Epithelial cell of esophagus (primary cell): Measurements from ENCODE around the gene ARSG.
A peak's percentile ranks its signal among the peaks of the same experiment; 100 is the strongest.
"Not testable (repeated sequence)": the region's sequence is repeated elsewhere in the genome, so short reads cannot be mapped to it uniquely, and the experiment has no call there.

Experiments used
- DNase-seq: peaks from one replicate; pipeline ENCODE4 v3.0.0; 2010; ENCODE audit warnings: low read depth
- H3K4me3 ChIP-seq: 2 replicates; pipeline ENCODE4 v1.5.1; 2011; ENCODE audit warnings: mild to moderate bottlenecking, low read length, control low read depth
- TF ChIP-seq, protein P1 (sequence below): IDR thresholded peaks from 2 replicates; pipeline ENCODE4 v1.5.1; 2011; ENCODE audit warnings: low read depth, mild to moderate bottlenecking, low read length, control low read depth, inconsistent platforms; ENCODE audit not compliant: insufficient read depth; ENCODE audit errors: missing control alignments

ARSG gene

DNA sequence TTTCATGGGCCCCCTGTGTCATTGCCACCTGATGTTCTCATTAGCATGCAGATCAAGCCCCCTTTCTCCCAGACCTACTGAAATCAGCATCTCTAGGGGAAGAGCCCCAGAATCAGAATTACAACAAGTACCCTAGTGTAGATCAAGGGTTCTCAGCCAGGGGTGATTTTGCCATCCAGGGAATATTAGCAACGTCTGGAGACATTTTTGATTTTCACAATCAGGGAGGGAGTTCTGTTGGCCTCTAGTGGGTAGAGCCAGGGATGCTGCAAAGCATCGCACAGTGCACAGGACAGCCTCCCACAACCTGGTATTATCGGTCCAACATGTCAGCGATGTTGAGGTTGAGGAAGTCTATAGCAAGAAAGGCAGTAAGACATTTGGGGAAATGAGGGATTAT is 36.1 kb upstream of the ARSG start:
- TF ChIP-seq, protein P1, sequence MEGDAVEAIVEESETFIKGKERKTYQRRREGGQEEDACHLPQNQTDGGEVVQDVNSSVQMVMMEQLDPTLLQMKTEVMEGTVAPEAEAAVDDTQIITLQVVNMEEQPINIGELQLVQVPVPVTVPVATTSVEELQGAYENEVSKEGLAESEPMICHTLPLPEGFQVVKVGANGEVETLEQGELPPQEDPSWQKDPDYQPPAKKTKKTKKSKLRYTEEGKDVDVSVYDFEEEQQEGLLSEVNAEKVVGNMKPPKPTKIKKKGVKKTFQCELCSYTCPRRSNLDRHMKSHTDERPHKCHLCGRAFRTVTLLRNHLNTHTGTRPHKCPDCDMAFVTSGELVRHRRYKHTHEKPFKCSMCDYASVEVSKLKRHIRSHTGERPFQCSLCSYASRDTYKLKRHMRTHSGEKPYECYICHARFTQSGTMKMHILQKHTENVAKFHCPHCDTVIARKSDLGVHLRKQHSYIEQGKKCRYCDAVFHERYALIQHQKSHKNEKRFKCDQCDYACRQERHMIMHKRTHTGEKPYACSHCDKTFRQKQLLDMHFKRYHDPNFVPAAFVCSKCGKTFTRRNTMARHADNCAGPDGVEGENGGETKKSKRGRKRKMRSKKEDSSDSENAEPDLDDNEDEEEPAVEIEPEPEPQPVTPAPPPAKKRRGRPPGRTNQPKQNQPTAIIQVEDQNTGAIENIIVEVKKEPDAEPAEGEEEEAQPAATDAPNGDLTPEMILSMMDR, result no peak
- no peak for DNase-seq
- no peak overlapping the region for H3K4me3 ChIP-seq

DNA sequence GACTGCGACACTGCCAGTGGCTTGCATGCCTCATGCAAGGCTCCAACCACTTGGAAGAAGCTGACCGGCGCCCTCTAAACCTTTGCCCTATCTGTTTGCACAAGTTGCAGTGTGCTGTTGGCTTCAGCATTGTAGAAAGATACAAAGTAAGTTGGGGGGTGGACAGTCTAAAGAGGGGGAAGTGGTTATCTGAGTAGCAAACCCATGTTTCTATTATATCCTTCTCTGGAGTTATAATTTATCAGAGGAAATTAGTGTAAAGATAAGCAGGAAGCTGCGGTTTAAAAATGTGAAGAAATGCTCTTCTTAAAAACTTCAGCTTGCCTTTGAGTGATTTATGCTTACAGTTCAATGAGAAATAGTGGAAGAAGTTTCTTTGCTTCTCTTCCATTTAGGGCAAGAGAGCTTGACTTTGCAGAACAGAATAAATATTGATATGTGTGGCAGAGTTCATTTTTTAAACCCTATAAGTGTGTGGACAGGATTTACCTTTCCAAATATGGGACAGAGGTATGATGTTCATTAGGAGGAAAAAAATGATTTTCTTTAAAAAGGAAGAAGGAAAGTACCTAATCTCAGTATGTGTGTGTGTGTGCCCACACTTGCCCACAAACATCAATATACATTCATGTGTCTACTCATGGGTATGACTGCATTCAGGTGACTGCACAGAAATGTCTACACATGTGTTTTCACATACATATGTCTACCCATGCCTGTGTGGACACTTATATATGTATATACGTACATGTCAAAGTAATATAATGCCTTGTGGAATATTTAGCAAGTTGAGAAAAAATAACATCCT is 35.4 kb upstream of the ARSG start:
- no peak overlapping the region for H3K4me3 ChIP-seq
- no peak for DNase-seq
- TF ChIP-seq, protein P1, result no peak

DNA sequence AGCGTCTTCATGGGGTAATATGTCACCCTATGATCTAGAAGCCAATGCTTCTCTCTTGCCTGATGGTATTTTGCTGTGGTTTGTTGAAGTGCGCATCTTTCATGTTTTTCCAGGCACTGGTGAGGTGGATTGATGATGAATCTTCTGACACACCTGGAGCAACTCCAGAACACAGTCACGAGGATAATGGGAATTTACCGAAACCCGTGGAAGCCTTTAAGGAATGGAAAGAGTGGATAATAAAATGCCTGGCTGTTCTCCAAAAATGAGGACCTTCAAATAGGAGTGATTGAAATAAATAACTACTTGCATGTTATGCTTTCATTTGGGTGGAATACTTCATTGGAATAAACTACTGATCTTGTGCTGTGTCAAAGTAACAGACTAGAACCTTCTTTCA is 34.6 kb upstream of the ARSG start:
- DNase-seq, H3K4me3 ChIP-seq: not testable (repeated sequence)

DNA sequence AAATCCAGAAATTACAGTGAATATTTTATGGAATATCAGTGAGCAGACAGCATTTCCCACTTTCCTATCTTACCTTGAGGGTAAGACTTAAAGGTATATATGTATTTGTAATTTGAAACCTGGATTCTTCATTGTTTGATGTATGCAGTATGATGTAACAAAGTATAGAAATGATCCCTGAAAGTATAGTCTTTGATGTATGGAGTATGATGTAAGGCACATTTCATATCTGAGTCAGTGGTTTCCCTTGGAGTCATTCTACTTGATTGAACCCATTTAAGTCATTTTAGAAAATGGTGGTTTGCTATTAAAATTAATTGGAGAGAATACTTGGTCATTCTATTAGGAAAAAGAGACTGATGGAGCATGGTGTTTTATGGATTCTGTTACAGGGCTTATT is 33.4 kb upstream of the ARSG start:
- no peak overlapping the region for H3K4me3 ChIP-seq
- TF ChIP-seq, protein P1, result no peak

DNA sequence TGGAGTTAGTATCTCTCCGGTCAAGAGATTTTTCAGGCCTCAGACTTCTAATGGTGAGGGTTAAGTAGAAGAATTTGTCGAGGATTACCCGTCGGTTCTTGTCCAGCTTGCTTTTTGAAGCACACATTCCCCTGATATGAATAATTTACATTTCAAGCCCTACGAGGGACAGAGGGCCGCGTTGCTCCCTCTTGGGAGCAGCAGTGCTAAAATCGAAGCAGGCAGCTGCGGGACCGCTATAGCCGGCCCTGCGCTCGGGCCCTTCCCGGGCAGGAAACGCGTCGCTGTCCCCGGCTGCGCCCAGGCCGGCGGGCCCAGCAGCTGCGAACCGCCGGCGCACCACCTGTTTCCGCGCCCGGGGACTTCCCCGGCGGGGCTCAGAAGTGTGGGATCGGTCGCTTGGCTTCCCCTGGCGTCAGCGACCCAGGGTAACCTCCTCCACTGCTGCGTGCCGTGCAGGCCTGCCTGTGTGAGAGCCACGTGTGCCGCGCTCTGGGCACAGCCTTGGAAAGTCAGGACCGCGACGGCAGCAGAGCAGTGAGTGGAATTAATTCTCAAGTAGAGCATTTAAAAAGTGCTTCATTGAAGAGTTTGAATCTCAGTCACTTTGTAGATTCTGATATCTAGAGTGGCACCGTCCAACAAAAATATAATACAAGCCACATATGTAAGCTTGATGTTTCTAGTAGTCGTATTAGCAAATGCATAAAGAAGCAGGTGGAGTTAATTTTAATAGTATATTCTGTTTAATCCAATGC is 32.2 kb upstream of the ARSG start:
- peak; percentile 12 for DNase-seq
- not testable (repeated sequence) for H3K4me3 ChIP-seq

More for the DNA sequence above, 33.4 kb upstream of the ARSG start:
- DNase-seq, result peak; percentile 19

DNA sequence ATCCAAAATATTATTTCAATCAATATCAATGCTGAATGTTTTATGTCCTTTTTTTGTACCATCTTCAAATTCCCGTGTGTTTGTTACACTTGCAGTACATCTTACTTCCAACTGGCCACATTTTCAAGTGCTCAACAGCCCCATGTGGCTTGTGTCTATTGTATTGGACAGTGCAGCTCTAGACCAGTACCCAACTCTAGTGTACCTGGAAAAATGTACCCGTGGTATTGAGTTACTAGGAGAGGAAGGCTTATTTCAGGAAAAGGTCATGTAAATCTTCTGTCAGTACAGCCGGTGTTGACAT is 31.7 kb upstream of the ARSG start:
- not testable (repeated sequence) for DNase-seq, H3K4me3 ChIP-seq

DNA sequence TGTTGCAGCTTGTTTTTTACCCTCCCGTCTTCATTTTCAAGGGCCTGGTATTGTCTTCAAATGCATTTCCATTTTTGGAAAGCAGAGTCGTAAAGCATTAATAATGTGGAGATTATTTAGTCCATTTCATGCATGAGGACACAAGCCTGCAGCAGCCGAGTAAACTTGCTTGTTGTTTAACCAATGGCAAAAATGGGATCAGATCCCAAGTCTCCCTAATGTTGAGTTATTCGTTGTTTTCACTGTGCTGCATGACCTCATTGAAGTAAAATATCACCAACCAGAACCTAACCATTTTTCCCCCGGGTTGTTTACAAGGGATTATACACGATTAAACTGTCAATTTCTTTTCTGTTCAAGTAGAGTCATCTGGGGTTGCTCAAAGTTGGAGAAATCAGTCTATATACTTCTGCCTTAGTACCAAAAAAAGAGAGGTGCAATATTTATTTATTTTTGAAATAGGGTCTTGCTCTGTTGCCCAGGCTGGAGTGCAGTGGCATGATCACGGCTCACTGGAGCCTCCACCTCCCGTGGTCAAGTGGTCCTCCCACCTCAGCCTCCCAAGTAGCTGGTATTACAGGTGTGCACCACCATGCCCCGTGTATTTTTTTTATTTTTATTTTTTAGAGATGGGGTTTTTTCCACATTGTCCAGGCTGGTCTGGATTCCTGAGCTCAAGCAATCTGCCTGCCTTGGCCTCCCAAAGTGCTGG is 31.1 kb upstream of the ARSG start:
- DNase-seq, result no peak

DNA sequence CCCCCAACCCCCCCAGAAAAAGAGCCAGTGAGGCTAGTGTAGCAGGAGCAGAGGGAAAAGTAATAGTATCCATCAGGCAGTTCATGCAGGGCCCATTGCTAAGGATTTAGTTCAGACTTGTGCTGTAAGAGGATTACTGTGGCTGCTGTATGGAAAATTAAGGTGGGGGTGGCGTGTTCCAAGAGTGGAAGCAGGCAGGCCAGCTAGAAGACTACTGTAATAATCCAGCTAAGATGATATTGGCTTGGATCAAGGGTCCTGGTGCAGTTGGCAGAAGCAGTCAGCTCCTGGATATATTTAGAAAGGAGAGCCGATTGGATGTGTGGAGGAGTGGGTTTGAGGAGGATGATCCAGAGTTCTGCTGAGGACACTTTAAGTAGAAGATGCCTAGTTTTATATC is 28.8 kb upstream of the ARSG start:
- H3K4me3 ChIP-seq, DNase-seq: not testable (repeated sequence)

More for the DNA sequence above, 31.1 kb upstream of the ARSG start:
- TF ChIP-seq, protein P1, result no peak
- no peak overlapping the region for H3K4me3 ChIP-seq
